ENCODE results near the gene SLC25A3.
"Not testable (repeated sequence)": the region's sequence is repeated elsewhere in the genome, so short reads cannot be mapped to it uniquely, and the experiment has no call there.

The SLC25A3 gene

GRCh38 chr12:98593351-98594049 is at the start of gene SLC25A3:
SLC25A3 (plus strand) TSS chr12:98593686; CDS start chr12:98593979, 293 bp downstream.
- peak; percentile 89 for DNase-seq (ENCODE audit: low read depth)

- DNase-seq (ENCODE audit: low read depth): no peak
These were observed 49.8 kb upstream of the SLC25A3 start for GRCh38 chr12:98543701-98544100.

DNA sequence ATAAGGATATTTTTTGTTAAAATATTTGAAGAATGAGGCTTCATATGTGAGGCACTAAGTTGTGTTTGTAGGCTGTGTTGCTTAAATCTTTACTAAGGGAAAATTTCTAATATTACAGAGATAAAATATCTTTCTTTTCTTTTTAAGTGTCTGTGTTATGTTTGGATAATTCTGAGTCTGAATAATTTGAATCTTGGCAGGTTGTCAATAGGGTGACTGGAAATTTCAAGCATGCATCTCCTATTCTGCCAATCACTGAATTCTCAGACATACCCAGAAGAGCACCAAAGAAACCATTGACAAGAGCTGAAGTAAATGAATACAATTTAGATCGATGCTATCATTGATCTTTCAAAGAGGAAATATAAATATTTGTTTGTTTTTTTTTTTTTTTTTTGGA is 48.7 kb upstream of the SLC25A3 start:
- no peak for DNase-seq (ENCODE audit: low read depth)

- no peak for DNase-seq (ENCODE audit: low read depth)
These were observed 43.9 kb upstream of the SLC25A3 start for GRCh38 chr12:98549371-98550110.

DNA sequence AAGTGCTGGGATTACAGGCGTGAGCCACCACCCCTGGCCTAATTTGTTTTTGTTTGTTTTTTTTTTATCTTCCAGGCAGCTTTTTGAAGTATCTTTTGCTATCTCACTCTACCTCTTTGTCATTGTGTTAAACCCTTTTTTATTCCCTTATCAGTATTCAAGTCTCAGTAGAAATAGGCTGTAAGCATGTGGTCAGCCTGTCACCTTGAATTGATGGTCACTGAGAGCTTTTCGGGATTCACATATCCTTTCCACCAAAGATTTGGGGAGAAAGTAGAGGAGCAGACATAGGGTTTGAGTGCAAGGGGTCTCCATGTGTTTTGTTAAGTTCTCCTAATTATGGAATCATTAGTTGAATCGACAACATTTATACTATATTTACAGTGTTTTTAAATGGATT is 41.7 kb upstream of the SLC25A3 start:
- DNase-seq (ENCODE audit: low read depth): no peak

DNA sequence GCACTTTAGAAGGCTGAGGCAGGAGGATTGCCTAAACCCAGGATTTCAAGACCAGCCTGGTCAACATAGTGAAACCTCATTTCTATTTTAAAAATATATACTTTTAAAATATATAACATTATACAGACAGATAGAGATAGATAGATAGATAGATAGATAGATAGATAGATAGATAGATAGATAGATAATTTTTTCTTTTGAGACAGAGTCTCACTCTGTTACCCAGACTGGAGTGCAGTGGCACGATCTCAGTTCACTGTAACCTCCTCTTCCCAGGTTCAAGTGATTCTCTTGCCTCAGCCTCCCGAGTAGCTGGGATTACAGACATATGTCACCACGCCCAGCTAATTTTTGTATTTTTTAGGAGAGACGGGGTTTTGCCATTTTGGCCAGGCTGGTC is 35.4 kb upstream of the SLC25A3 start:
- not testable (repeated sequence) for DNase-seq (ENCODE audit: low read depth)

- DNase-seq (ENCODE audit: low read depth): no peak
These were observed 33.8 kb upstream of the SLC25A3 start for GRCh38 chr12:98559666-98560065.

- DNase-seq (ENCODE audit: low read depth): no peak
These were observed 31.6 kb upstream of the SLC25A3 start for GRCh38 chr12:98561846-98562245.

GRCh38 chr12:98572010-98572409 is 21.5 kb upstream of the SLC25A3 start:
- no peak for DNase-seq (ENCODE audit: low read depth)

DNA sequence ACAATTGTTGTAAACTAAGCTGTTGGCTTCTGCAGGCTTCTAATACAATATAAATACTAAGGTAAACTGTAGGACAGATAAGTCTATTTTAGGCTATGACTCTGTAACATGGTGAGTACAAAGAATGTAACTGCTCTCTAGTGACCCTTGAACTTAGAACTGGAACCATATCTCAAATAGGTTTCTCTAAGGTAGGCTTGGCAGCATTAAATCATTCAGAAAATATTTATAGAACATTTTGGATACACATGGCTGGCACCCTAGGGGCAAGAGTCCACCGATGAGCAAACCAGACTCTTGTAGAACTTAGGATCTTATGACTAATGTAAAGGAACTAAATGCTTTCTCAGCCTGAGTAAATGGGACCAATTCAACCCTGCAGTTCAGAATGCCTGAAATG is 19.4 kb upstream of the SLC25A3 start:
- DNase-seq (ENCODE audit: low read depth): no peak

- no peak for DNase-seq (ENCODE audit: low read depth)
These were observed 18.5 kb upstream of the SLC25A3 start for GRCh38 chr12:98575013-98575412.

- not testable (repeated sequence) for DNase-seq (ENCODE audit: low read depth)
These were observed 16.7 kb upstream of the SLC25A3 start for GRCh38 chr12:98576795-98577194.

DNA sequence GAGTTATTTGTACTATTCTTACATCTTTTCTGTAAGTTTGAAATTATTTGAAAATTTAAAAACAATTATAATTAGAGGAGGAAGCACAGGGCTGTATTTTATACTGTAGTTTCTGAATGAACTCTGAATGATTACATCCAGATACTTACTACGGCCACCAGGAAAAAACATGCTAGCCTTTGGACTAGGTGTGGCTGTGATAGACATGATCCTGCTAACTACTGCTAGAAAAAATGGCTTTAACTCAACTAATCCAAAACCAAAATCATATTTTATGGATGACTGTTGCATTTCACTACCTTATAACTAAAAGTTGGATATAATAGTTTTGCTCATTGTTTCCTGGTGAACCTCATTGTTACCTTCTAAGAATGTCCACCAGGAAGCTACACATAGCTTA is 15.1 kb upstream of the SLC25A3 start:
- no peak for DNase-seq (ENCODE audit: low read depth)

- DNase-seq (ENCODE audit: low read depth): no peak
These were observed 14.7 kb upstream of the SLC25A3 start for GRCh38 chr12:98578821-98579220.

- DNase-seq (ENCODE audit: low read depth): no peak
These were observed 14.1 kb upstream of the SLC25A3 start for GRCh38 chr12:98579347-98579746.

DNA sequence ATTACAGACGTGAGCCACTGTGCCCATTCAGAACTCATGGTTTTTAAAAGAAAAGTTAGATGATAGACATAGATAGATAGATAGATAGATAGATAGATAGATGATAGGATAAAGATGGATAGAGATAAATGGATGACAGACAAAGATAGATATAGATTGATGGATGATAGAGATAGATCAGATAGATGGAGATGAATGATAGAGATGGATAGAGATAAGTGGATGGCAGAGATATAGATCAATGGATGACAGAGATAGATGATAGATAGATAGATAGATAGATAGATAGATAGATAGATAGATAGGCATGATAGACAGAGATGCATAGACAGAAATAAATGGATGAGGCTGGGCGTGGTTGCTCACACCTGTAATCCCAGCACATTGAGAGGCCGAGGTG is 13.7 kb upstream of the SLC25A3 start:
- no peak for DNase-seq (ENCODE audit: low read depth)

- DNase-seq (ENCODE audit: low read depth): no peak
These were observed 12.8 kb upstream of the SLC25A3 start for GRCh38 chr12:98580695-98581094.

GRCh38 chr12:98581101-98581500 is 12.4 kb upstream of the SLC25A3 start:
- no peak for DNase-seq (ENCODE audit: low read depth)

DNA sequence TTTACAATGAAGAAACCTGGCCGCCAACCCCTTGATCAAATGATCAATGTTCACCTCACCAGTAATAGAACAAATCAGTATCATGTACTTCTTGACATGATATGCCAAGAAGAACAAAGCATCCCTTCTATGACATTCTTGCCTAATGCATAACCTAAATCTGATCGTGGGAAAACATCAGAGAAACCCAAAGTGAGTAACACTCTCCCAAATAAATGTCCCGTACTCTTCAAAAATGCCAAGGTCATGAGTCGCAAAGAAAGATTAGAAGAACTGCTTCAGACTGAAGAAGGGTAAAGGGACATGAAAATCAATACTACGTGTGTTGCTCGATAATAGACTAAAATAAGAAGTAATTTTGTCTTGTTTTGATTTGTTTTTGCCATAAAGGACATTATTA is 11.4 kb upstream of the SLC25A3 start:
- DNase-seq (ENCODE audit: low read depth): no peak

- DNase-seq (ENCODE audit: low read depth): no peak
These were observed 6.4 kb upstream of the SLC25A3 start for GRCh38 chr12:98587084-98587483.

DNA sequence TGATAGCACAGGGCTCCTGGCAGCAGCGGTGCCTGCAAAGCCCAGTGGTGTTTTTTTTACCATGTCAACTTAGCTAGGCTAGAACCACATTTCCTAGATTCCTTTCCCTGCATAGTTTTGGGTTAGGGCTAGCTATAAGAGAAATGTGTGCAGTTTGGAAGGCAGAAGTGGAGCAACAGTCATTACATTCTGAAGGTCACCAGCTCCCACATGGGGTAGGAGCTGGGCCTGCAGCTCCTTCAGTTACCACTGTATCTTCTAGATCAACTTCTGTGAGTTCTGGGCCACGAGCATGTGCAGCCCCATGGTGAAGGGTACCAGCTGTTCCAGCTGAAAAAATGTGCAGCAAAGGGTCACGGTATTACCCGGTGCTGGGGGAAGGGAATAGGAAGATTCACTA is 2.3 kb upstream of the SLC25A3 start:
- no peak for DNase-seq (ENCODE audit: low read depth)

DNA sequence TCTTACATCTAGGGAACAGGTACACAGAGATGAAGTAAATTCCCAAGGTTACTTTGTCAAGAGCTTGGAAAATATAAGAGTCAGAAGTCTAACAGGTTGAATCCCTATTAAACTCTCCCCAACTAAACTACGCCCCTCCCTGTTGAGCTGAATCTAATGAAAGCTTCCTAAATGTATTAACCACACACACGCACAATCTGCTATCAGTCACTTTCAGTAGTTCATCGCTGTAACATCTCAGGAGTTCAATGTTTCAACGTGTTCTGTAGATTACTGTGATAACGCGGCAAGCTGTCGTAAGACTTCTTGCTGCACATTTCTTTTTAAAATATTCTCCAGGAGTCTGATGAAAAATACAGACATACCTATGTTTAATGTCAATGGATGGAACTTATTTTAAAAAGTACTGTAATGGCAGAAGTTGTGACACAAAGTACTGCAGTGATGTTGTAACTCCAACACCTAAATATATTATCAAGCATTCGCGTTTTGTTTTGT is 612 bp upstream of the SLC25A3 start:
- no peak for DNase-seq (ENCODE audit: low read depth)

DNA sequence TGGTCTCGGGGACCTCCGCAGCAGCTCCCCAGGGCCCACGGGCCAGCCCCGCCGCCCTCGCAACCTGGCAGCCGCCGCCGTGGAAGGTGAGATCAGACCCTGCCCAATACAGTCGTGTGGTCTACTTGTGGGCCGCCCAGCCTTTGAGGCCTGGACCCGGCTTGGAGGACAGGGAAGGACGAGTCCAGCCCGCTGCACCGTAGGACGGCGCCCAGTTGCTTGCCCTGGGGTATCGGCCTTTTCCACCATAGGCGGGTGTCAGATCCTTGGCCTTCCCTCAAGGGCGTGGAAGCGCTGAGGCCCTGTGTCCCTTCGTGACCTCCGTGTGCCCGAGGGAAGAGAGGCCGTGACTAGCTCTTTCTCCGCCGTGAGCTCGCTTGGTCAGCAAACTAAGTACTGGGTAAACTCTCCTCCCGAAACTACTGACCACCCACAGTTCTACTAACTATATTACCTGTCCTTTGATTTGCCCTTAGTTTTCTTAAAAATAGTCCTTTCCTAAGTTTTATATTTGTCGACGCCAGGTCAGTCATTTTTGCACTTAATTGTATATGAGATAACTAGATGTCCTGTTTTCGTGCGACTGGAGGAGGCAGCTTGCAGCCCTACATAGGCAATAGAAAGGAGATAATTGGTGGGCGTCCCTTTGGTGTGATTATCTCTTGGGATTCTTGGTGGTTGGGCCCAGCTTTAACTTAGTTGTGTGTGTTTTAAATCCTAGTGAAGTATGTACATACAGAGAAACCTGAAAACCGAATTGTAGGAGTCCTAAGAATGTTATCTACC is 757 bp downstream of the SLC25A3 start:
- DNase-seq (ENCODE audit: low read depth): peak; percentile 22
